ENCODE measurements around the gene UBD.

UBD gene

DNA sequence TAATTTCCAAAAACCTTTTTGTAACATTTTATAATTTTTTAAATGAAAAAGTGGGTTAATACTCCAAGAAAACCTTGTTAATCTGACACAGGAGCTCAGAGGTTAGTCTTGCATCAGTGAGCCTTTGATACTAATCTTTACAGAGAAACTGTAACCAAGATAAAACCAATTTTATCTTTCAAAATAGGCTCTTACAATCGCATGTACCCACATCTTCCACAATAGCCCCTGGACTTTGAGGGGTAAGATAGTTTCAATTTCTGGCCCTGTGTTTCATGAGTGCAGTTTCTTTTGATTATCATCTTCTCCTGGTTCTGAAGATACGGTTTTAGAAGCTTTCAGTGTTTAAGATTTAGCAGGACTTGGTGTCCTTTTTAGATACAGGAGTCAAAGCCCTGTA, 37.3 kb downstream of the UBD start:
- Histone ChIP-seq H3K9me3 (ENCODE audit: insufficient read depth, low read length) (peaks cover 3% of the 10 kb centered on the region; the same call in 1 of the 2 replicates), H3K4me3 (ENCODE audit: low read length) (no peak overlapping the region), H3K36me3 (replicated peaks; ENCODE audit: low read depth, low read length) (no peaks in the 10 kb centered on the region), H3K27me3 (ENCODE audit: low read depth, low read length) (no peaks in the 10 kb centered on the region), H3K4me1 (ENCODE audit: low read length) (no peaks in the 10 kb centered on the region), H3K9ac (ENCODE audit: low read length) (no peak overlapping the region), H4K20me1 (ENCODE audit: insufficient read depth, low read length) (no peaks in the 10 kb centered on the region), H2AFZ (ENCODE audit: low read depth, low read length) (no peak overlapping the region), H3K79me2 (ENCODE audit: low read length) (no peaks in the 10 kb centered on the region), H3K4me2 (ENCODE audit: low read length) (no peak overlapping the region), H3K27ac (ENCODE audit: low read length) (no peak overlapping the region)
- no peak for TF ChIP-seq EZH2phosphoT487 (IDR thresholded peaks at IDR 0.05; ENCODE audit: low read depth)
- TF ChIP-seq, protein P1, sequence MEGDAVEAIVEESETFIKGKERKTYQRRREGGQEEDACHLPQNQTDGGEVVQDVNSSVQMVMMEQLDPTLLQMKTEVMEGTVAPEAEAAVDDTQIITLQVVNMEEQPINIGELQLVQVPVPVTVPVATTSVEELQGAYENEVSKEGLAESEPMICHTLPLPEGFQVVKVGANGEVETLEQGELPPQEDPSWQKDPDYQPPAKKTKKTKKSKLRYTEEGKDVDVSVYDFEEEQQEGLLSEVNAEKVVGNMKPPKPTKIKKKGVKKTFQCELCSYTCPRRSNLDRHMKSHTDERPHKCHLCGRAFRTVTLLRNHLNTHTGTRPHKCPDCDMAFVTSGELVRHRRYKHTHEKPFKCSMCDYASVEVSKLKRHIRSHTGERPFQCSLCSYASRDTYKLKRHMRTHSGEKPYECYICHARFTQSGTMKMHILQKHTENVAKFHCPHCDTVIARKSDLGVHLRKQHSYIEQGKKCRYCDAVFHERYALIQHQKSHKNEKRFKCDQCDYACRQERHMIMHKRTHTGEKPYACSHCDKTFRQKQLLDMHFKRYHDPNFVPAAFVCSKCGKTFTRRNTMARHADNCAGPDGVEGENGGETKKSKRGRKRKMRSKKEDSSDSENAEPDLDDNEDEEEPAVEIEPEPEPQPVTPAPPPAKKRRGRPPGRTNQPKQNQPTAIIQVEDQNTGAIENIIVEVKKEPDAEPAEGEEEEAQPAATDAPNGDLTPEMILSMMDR (IDR thresholded peaks at IDR 0.05; ENCODE audit: low read depth, low read length): no peak

DNA sequence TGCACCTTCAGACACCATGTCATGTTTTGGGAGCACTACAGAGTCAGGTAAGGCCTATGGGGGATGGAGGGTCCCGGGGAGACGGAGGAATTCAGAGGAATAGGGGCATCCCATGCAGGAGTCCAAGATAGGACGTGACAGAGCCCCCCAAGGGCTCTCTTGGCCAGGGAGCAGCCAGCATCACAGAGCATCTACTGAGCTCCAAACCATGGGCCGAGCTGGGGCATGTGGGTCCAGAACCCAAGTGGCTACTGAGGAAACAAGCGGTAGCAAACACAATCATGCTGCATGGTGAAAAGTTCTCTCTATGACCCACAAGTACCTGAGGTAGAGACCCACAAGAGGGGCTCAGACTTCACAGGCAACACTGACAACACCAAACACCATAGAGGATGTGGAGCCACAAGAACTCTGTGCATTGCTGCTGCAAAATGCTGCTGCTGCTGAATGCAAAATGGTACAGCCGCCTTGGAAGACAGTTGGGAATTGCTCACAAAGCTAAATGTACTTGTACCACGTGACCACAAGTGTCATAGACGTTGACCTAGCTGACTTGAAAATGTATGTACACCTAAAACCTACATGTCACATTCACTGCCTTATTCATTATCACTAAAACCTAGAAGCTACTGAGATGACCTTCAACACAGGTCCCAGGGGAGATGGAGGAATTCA, 38.4 kb downstream of the UBD start:
- Histone ChIP-seq H3K4me1 (ENCODE audit: low read length) (no peaks in the 10 kb centered on the region), H3K79me2 (ENCODE audit: low read length) (no peaks in the 10 kb centered on the region), H4K20me1 (ENCODE audit: insufficient read depth, low read length) (no peaks in the 10 kb centered on the region), H3K36me3 (replicated peaks; ENCODE audit: low read depth, low read length) (no peaks in the 10 kb centered on the region), H3K9ac (ENCODE audit: low read length) (no peak overlapping the region), H3K27ac (ENCODE audit: low read length) (no peak overlapping the region), H3K4me2 (ENCODE audit: low read length) (no peak overlapping the region), H3K9me3 (ENCODE audit: insufficient read depth, low read length) (peaks cover 3% of the 10 kb centered on the region; the same call in 1 of the 2 replicates), H3K27me3 (ENCODE audit: low read depth, low read length) (no peaks in the 10 kb centered on the region), H2AFZ (ENCODE audit: low read depth, low read length) (no peak overlapping the region), H3K4me3 (ENCODE audit: low read length) (no peak overlapping the region)
- no peak for TF ChIP-seq EZH2phosphoT487 (IDR thresholded peaks at IDR 0.05; ENCODE audit: low read depth)
- TF ChIP-seq, protein P1 (IDR thresholded peaks at IDR 0.05; ENCODE audit: low read depth, low read length): no peak

DNA sequence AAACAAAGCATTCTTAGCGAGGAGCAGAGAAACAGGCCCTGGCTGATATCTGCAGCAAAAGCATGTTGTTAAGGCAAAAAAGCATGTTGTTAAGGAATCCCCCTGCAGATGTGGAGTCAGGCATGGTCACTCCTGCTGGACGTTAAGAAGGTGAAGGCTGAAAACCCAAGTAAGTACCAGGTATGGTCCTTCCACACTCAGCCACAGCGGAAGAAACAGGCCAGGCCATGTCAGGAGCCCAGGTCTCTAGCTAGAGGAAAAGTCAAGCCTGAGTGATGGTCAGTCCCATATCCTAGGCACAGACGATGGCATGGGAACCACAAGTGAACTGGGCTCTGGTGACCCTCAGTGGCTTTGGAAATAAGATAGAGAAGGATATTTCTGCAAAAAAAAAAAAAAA, 39.3 kb downstream of the UBD start:
- no peaks in the 10 kb centered on the region for H3K36me3 ChIP-seq (replicated peaks; ENCODE audit: low read depth, low read length)
- H3K79me2 ChIP-seq (ENCODE audit: low read length): no peaks in the 10 kb centered on the region
- no peaks in the 10 kb centered on the region for H3K27me3 ChIP-seq (ENCODE audit: low read depth, low read length)
- H3K4me3 ChIP-seq (ENCODE audit: low read length): no peak overlapping the region
- H3K4me2 ChIP-seq (ENCODE audit: low read length): no peak overlapping the region
- no peak overlapping the region for H3K27ac ChIP-seq (ENCODE audit: low read length)
- no peaks in the 10 kb centered on the region for H4K20me1 ChIP-seq (ENCODE audit: insufficient read depth, low read length)
- H3K9me3 ChIP-seq (ENCODE audit: insufficient read depth, low read length): peaks cover 3% of the 10 kb centered on the region; the same call in 1 of the 2 replicates
- no peak overlapping the region for H3K9ac ChIP-seq (ENCODE audit: low read length)
- no peaks in the 10 kb centered on the region for H3K4me1 ChIP-seq (ENCODE audit: low read length)
- TF ChIP-seq, protein P1 (IDR thresholded peaks at IDR 0.05; ENCODE audit: low read depth, low read length): no peak
- no peak overlapping the region for H2AFZ ChIP-seq (ENCODE audit: low read depth, low read length)

DNA sequence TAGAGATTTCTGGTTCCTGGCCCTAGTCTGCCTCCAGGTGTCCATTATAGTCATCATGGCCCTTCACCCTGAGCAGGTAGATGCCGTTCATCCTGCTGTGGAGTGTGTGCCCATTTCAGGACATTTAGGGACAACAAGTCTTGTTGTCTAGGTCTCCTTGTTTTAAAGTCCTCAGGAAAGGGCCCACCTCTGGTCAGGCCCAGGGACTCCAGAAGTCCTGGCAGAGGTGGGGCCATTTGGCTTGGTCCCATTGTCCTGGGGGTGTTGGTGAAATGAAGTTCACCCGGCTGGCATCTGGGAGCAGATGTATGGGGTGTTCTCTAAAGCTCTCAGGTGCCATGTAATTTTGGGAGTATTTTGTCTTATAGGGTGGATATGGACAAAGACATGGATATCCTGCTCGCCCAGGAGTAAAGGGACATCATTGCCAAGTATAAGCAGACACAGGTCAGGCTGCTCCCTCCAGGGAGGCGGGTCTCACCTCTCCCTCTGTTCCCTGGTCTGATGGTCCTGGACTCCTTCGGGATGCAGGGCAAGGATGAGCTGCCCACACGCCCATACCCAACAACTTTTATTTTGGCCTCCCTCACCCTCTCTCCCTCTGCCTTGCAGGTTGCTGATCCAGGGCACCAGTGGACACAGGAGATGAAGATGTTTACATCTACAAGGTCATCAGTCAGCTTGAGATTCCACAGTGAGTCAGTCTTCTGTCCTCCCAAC, 40.1 kb downstream of the UBD start:
- Histone ChIP-seq H3K27me3 (ENCODE audit: low read depth, low read length) (no peaks in the 10 kb centered on the region), H3K79me2 (ENCODE audit: low read length) (no peaks in the 10 kb centered on the region), H4K20me1 (ENCODE audit: insufficient read depth, low read length) (no peaks in the 10 kb centered on the region), H3K4me3 (ENCODE audit: low read length) (no peak overlapping the region), H3K9ac (ENCODE audit: low read length) (no peak overlapping the region), H3K36me3 (replicated peaks; ENCODE audit: low read depth, low read length) (no peaks in the 10 kb centered on the region), H3K4me1 (ENCODE audit: low read length) (no peaks in the 10 kb centered on the region), H2AFZ (ENCODE audit: low read depth, low read length) (no peak overlapping the region), H3K27ac (ENCODE audit: low read length) (no peak overlapping the region), H3K4me2 (ENCODE audit: low read length) (no peak overlapping the region), H3K9me3 (ENCODE audit: insufficient read depth, low read length) (peaks cover 3% of the 10 kb centered on the region; the same call in 1 of the 2 replicates)
- TF ChIP-seq EZH2phosphoT487 (IDR thresholded peaks at IDR 0.05; ENCODE audit: low read depth): no peak
- TF ChIP-seq, protein P1 (IDR thresholded peaks at IDR 0.05; ENCODE audit: low read depth, low read length): no peak
